Measurements from ENCODE around the gene RYR3.

Gene RYR3

DNA sequence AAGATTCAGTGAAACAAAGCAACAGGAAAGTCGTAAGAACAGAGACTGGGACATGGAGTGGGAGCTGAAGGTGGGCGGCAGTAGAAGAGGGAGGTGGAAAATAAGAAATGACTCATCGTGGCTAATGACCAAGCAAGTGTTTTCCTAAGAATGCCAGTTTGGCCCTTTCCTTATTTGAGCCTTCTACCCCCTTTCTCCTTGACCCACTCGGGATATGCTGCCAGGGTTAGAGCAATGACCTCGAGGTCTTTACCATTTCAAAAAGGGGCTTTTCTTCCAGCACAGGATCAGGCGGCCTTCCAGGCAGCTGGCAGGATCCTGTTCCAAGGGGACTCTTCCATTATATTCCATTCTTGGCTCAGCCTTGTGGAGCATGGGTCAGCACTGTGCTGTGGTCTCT lies 241.1 kb downstream of the RYR3 start:
- DNase-seq (ENCODE audit: low read depth), result no peak
- no peak for TF ChIP-seq CTCF (IDR thresholded peaks at IDR 0.05; ENCODE audit: control insufficient read depth, insufficient read depth, low read depth, low read length, missing control alignments)
- no peak overlapping the region for H3K4me3 ChIP-seq (ENCODE audit: control insufficient read depth, low read depth, low read length)

GRCh38 chr15:33553157-33553556 lies 242.4 kb downstream of the RYR3 start:
- DNase-seq (ENCODE audit: low read depth), result no peak
- no peak for TF ChIP-seq CTCF (IDR thresholded peaks at IDR 0.05; ENCODE audit: control insufficient read depth, insufficient read depth, low read depth, low read length, missing control alignments)
- no peak overlapping the region for H3K4me3 ChIP-seq (ENCODE audit: control insufficient read depth, low read depth, low read length)

DNA sequence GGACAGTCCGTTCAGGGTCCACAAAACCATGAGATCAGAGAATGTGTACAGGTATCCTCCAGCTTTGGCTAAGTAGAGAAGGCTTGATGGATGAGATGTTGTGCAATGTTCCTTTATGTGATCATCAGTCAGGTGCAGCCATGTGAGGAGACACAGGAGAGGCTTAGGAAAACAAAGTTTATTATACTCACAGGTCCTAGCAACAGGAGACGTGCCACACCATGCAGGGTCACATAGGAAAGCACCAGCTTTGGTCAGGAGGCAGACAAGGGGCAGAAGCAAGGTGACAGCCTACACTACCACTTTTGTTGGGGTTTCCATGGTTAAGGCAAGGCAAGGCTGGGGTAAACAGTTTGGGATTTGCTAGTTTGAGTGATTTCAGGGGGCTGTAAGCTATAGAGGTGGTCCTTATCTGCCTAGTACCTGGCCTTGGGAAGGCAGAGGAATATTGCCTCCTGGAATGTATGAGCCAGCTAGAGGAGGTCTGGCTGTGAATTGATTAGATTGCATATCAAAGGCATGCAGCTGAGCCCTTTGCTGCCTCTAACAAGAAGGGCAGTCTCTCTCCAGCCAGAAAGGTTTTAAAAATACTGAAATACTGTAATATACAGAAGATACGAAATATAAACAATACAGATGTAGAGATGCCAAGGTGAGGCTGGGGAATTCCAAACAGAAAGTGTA lies 248.6 kb downstream of the RYR3 start:
- no peak for DNase-seq (ENCODE audit: low read depth)
- H3K4me3 ChIP-seq (ENCODE audit: control insufficient read depth, low read depth, low read length), result no peak overlapping the region
- TF ChIP-seq CTCF (IDR thresholded peaks at IDR 0.05; ENCODE audit: control insufficient read depth, insufficient read depth, low read depth, low read length, missing control alignments), result no peak

GRCh38 chr15:33561407-33561806 lies 250.6 kb downstream of the RYR3 start:
- no peak for DNase-seq (ENCODE audit: low read depth)
- TF ChIP-seq CTCF (IDR thresholded peaks at IDR 0.05; ENCODE audit: control insufficient read depth, insufficient read depth, low read depth, low read length, missing control alignments), result no peak

GRCh38 chr15:33561967-33562366 lies 251.2 kb downstream of the RYR3 start:
- H3K4me3 ChIP-seq (ENCODE audit: control insufficient read depth, low read depth, low read length), result no peak overlapping the region

More at GRCh38 chr15:33561407-33561806, 250.6 kb downstream of the RYR3 start:
- no peak overlapping the region for H3K4me3 ChIP-seq (ENCODE audit: control insufficient read depth, low read depth, low read length)

DNA sequence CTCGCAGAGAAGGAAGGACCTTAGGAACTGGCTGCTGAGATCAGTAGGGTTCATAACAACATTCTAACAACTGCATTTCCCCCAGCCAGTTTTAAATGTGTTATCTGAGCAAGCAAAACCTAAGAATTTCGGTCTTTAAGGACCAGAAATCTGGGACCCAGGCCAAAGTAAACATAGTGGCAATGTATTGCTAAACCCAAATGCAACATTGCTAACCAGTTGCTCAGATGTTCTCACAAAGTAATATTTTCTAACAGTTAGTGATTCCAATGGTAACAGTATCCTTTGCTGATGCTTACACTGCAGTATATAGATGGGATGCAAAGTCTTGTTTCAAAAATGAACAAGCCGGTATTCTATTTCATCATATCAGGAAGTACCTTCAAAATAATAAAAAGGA lies 254.3 kb downstream of the RYR3 start:
- TF ChIP-seq CTCF (IDR thresholded peaks at IDR 0.05; ENCODE audit: control insufficient read depth, insufficient read depth, low read depth, low read length, missing control alignments), result no peak
- DNase-seq (ENCODE audit: low read depth), result no peak
- no peak overlapping the region for H3K4me3 ChIP-seq (ENCODE audit: control insufficient read depth, low read depth, low read length)

More at GRCh38 chr15:33561967-33562366, 251.2 kb downstream of the RYR3 start:
- no peak for TF ChIP-seq CTCF (IDR thresholded peaks at IDR 0.05; ENCODE audit: control insufficient read depth, insufficient read depth, low read depth, low read length, missing control alignments)
- no peak for DNase-seq (ENCODE audit: low read depth)

Data from AG09309 (cell line).